Measurements from ENCODE around the gene TDRD9. TPM values are rescaled to one million over a fixed set of nuclear protein-coding genes. Genes with fewer than 3 reads are reported as not detected.

TDRD9 gene
- polyA plus RNA-seq, 5 donors, result 0.24 to 2.3 (median 1.6) TPM

DNA sequence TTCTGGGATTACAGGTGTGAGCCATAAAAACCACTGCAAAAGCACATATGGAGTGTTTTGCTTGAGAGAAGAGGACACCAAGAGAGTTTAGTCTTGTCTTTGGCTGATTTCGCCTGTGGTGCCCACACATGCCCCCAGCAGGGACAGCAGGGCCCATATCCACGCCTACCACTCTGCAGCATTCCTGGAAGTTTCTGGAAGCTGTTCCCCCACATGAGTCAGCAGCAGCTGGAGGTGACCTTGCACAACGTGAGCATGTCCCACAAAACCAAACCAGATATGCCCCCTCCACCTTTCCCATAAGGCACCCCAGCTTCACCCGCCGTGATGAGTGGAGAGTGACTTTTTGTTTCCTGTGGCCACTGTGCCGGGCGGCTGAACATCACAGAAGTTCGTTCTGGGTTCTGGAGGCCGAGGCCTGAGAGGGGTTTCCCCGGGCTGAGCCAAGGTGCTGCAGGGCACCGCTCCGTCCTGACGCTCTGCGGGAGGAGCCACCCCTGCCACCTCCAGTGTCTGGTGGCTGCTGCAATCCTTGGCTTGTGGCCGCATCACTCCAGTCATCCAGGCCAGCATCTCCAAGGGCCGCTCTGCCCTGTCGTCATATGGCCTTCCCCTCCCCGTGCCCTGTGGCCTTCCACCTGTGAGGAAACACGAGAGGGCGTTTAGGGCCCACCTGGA lies 162.0 kb downstream of the TDRD9 start:
- no peak for DNase-seq

DNA sequence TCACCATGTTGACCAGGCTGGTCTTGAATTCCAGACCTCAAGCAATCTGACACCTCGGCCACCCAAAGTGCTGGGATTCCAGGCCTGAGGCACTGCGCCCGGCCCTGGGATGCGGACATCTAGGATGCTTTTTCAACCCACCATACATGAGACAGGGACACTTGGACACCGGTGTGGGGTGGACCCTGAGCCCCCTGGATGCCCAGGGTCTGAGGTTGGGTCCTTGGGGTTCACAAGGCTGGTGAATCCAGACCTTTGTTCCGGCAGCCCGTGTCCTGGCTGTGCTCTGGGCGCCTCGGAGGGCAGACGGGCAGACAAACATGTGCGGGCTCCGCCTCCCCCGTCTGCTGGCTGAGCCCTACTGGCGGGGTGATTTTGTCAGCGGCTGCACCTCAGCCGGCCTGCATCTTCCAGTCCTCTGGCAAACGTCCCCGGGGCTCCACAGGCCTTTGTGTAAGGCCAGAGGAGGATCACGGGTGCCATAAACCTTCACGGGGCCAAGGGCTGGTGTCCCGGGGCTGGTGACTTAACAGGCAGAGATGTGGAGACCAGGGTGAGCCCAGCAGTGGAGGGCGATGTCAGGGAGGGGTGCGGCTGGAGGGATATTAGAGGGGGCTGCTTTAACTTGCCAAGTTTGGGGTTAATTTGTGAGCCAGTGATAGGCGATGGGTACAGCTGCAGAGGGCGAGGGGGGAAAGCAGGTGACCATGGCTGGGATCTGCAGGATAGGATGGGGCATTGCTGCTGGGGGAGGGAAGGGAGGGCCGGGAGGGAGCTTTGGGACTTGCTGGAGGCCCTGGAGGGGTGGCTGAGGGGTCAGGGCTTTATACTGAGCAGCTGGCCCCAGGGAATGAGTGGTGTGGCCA lies 163.0 kb downstream of the TDRD9 start:
- no peak for DNase-seq

DNA sequence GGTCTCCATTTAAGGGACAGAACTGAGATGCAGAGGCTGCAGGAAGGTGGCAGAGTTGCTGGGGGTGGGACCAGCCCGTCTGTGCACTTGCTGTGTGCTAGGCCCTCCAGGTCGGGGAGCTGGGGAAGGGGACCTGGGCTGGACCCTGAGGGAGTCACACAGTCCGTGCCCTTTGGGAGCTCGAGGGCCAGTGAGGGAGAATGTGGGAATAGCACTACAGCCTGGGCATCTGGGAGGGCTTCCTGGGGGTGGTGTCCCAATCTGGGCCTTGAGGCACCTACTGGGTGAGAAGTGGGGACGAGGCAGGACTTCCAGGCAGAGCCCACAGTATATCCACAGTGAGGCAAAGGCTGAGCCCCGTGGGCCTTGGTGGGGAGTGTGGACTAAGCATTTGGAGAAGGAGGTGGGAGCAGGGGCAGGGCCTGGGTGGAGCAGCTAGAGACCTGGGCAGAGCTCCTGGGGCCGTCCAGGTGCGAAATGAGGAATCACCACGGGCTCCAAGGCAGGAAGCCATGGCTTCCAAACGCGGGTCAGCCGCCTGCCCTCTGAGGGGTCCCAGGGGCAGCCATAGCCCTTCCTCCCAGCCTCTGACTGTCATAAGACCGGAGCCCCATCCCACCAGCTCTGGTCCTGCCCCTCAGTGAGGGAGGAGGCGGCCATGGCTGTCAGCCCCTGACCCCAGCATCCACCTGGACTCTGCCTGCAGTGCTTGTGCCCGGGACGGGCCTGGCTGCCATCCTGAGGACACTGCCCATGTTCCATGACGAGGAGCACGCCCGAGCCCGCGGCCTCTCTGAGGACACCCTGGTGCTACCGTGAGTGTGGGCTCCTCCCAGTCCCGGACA lies 163.9 kb downstream of the TDRD9 start:
- DNase-seq, result no peak

DNA sequence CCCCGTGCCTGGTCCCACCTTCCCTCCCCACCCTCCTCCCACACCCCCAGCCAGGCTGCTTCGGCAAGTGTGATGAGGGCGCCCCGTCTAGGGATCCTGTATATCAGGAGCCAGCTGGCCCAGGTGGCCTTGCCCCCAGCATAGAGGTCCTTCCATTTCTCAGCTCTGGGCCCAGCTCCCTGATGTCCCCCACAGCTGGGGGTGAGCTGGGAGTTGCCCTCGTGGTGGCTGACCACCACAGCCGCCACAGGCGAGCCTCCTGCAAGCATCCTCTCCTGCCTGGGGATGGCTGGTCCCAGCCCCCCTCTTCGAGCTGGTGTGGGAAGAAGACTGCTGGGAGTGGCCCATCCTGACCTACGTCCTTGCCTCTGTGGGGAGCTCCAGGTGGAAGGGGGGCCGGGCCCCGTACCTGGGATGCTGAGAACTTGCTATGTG lies 164.7 kb downstream of the TDRD9 start:
- DNase-seq, result no peak

DNA sequence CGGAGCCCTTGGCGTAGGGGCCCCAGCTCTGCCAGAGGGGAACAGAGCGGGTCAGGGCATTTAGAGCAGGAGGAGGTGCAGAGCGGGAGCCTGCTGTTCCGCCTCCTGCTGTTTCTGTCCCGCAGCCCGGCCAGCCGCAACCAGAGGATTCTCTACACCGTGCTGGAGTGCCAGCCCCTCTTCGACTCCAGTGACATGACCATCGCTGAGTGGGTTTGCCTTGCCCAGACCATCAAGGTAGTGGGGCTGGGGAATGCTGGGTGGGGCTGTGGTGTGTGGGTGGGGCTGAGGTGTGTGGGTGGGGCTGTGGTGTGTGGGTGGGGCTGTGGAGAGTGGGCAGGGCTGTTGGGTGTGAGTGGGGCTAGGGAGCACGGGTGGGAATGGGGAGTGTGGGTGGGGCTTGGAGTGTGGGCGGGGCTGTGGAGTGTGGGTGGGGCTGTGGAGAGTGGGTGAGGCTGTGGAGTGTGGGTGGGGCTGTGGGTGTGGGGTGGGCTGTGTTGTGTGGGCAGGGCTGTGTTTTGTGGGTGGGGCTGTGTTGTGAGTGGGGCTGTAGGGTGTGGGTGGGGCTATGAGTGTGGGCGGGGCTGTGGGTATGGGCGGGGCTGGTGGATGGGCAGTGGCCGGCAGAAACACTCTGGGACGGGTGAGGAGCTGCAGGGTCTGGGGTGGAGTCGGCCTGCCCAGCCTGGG lies 165.3 kb downstream of the TDRD9 start:
- no peak for DNase-seq

DNA sequence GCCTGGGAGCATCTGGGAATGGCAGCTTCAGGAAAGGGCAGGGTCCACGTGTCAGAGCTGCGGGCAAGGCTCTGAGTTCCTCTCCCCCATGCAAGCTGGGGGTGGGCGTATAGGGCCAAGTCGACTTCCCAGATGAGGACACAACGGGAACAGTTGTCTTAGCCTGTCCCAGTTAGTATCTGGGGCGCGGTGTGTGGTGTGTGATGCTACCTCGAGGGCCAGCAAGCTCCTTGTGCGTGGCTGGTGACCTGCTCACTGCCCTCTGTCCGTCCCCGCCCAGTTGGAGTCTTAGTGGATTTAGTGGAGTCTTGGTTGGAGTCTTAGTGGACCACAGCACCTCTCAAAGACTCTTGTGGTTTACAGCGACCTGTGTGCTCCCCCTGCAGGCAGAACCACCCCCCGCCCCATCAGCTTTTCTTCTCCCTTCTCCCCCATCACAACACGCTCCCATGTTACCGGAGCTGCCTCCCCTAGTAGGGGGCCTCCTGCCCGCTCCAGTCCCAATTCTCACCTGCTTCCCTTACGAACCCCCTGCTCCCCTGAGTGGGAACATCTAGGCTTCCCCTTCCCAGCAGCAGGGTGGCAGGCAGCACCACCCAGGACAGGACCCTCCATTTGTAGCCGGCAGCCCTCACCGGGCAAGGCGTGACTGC lies 165.9 kb downstream of the TDRD9 start:
- no peak for DNase-seq

DNA sequence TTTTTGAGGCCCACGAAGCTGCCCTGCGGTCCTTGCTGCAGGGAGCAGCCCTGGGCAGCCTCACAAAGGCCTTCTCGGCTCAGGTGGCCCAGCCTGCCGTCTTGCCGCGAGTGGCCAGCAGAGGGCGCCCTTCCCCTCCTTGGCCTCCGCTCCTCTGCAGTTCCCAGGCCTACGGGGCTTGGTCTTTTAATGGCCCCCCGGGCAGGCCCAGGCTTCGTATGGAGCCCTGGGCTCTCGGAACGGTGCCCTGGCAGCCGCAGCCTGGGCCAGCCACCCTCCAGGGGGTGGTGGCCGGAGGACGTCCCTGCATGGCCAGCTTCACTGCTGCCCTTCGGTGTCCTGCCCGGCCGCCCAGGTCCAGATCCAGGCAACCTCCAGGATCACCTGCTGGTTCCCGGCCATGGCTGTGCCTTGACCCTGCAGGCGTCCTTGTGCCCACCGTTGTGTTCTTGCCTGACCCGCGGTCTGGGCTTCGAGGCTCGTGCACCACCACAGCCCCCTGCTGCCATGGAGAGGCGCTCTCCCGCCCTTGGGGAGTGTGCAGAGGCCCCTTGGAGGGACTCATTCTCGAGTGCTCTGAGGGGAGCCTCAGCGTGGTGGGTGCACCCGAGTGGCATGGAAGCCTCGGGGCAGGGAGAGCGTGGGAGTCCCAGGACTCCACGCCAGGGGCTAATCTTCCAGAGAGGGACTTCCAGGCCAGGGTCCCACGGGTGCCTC lies 166.6 kb downstream of the TDRD9 start:
- no peak for DNase-seq

DNA sequence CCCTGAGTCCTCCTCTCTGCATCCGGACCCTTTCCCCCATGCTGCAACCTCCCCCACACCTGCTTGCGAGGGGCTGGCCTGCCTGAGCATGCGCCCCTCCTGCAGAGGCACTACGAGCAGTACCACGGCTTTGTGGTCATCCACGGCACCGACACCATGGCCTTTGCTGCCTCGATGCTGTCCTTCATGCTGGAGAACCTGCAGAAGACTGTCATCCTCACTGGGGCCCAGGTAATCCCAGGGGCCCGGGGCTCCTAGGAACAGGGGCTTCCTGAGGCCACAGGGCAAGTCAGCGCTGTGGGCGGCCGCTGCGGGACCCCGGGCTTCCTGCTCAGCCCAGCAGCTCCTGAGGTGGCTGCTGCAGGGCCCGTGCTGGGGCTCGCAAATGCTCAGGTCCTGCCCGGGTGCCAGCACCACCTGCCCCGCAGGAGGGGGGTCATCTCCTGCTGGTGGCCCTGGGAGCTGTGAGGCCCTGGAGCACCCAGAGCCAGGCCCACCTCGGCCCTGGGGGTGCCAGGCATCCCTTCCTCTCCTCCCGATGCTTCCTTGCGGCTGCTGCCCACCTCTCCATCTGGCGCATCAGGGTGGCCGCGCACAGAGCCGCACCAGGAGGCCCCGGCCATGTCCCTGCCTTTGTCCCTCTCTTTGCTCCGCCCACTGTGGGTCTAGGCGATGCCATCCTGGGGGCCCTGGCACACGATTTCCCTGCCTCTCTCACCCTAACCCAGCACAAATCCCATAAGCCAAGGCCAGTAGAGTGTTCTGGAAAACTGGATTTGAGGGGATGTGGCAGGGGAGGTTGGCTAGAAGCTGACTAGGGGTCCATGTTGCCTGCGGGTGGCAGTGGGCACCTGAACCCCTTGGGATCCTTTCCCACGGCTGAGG lies 167.4 kb downstream of the TDRD9 start:
- no peak for DNase-seq

DNA sequence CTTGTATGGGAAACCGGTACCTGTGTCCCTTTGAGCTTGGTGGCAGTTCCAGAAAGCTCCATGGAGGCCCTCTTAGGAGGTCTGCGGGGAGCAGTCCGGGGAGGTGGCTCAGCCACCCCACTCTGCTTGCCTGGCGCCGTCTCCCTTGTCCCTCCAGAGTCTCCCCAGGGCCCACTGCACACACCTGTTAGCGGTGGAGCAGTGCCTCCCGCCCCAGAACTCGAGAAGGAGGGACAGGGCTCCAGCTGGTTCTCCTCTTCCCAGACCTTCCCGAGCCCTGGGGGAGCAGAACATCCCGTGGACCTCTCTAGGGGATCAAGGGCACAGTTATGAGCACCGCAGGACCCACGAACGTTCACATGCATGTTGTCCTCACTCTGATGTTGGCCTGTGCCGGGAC lies 168.1 kb downstream of the TDRD9 start:
- DNase-seq, result no peak

DNA sequence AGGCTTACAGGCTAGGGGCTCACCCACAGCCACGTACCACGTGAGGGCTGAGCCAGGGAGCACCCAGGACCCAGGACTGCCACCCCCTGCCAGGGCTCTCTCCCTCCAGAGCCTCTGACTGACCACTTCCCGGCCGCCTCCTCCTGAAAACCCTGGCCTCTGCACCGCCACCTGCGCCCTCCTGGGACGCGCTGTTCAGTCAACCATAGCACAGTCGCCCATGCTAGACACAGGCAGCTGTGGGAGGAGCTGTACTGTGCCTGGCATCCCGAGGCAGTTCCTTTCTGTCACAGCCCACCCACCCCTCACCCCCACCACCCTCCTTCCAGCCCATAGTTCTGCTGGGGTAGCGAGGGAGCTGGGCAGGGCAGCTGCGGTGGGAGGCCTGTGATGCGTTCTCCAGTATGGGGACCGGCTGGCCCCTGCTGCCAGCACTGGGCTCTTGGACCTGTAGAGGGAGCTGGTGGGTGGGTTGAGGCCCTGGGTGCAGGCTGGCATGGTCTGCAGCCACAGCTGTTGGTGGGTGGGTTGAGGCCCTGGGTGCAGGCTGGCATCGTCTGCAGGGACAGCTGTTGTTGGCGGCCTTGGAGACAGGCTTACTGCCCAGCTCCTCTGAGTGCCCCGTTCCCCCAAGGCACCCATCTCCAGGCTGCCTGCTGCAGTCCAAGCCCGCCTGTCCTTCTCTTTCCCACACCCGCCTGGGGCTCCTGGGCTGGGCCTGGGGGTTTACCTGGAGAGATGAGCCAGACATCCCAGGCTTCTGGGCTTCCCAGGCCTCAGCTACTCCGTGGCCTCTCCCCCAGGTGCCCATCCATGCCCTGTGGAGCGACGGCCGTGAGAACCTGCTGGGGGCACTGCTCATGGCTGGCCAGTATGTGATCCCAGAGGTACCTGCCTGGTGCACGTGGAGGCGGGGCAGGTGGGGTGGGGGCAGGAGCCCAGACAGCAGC lies 168.8 kb downstream of the TDRD9 start:
- no peak for DNase-seq

DNA sequence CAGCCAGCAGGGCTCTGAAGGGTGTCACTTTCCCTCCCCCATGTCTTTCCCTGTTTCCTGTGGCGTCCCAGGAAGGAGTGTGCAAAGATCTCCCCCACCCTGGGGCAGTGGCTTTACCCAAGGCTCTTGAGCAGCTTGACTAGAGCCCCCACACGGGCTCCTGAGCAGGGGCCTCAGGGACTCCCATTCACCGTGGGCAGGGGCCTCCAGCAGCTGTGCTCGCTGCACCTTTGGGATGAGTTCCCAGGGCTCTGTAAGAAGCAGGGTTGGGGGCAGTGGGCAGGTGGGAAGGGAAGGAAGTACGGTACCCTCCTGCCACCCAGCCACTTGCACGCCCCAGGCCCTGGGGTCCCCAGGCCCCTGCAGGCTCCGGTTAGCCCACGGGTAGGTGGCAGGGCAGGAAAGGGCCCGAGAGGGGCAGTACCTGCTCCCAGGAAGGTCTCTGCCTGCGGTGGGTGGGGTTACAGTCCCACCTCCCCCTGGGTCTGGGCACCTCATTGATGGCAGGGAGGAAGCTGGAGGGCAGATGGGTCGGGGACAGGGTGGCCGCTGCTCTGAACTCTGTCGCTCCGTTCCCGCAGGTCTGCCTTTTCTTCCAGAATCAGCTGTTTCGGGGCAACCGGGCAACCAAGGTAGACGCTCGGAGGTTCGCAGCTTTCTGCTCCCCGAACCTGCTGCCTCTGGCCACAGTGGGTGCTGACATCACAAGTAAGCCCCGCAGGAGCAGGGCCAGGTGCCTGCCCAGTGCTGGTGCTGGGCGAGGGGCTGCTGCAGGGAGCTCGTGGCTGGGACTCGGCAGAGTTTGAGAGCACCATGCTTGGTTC lies 170.2 kb downstream of the TDRD9 start:
- no peak for DNase-seq

DNA sequence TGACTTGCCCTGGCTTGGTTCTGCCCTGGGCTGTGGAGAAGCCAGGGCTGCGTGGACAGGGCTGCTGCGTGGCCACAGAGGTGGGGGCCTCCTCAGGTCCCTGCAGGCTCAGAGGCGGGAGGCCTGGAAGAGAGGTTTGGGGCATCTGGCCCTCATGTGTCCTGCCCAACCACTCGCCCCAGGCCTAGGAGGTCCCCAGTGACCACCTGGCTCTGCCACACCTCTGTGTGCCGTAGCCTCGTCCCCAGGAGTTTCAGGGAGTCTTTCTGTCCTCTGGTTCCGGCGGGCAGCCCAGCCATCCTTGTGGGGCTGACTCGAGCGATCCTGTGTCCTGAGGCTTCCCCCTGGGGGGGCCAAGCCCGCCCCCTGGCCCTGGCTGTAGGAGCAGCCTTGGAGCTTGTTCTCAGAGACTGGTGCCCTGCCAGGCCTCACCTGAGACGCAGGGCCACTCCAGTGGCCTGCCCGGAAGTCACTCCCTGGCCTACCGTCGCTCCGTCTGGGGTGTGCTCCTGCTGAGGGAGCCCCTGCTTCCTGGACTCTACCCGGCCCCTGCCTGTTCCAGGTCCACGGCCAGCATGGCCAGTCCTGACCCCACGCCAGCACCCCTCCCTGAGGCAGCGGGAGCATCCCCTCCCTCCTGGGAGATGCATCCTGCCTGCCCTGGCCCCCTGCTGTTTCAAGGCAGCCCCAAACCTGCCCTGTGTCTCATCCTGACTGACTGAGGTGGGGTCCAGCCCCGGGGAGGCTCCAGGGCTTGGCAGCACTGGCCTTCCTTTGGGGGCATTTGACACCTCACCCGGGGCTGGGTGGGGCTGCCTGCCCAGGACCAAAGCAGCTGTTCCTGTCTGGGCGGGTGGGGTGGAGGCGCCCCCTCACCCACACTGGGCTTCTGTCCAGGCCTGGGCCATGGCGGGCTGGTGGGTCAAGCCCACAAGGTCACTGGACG lies 171.1 kb downstream of the TDRD9 start:
- no peak for DNase-seq

DNA sequence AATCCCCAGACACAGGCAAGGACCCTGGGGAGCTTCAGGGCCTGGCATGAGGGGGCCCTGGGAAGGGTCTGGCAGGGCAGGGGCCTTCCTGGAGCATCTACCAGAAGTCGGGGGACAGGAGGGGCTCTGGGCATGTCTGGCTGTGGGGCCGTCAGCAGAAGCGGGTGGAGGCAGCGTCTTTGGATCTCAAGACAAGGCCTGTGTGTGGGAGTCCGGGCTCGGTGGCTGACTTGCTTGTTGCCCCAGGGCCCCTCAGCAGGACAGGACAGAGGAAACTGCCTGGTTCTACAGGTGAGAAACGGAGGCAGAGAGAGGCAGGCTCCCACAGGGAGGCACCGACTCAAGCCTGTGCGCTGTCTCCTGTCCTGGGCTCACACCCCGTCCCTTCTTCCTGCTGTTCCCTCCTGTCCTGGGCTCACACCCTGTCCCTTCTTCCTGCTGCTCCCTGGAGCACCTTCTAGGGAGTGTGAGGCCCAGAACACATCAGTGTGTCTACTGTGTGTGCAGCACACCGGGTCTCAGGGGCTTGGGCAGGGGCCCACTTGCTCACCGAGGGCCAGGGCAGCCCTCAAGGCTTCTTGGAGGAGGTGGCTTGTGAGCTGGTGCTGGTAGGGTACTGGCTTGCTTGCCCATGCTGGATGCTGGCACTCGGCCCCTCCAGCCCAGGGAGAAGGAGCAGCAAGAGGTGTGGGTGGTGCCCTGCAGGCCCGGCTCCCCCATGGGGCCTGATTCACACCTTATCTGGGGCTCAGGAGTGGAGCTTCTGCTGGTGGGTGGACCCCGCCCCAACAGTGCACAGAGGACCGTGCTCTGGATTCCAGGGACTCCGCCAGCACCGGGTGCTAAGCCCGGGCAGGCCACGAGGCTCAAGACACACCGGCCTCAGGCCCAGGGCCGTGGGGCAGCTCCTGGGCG lies 172.2 kb downstream of the TDRD9 start:
- DNase-seq, result no peak

DNA sequence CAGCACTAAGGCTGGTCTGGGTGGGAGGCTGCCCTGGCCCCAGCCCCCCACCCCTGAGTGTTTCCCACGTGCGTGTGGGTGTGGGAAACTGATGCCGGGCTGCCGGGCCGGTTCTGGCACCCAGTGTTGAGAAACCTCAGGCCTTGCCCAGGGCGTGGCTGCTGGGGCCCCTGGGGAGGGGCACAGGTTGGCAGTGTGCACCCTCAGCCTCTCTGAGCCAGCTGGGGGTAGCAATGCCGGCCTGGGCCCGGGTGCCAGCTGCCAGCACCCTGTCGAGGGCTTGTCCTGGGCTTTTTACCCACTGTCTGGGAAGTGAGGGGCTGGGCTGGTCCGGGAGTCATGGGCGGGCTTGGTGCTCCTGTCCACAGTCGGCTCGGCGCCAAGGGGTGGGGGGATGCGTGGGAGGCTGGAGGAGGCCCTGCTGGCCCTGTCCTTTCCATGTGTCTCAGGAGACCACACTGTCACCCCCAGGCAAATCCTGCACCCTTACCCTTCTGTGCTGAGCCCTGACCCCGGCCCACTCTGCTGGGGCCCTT lies 172.9 kb downstream of the TDRD9 start:
- no peak for DNase-seq
